Transverse colon (tissue), 4 donors: ENCODE data around the gene GLMN. TPM values are rescaled to one million over a fixed set of nuclear protein-coding genes. Genes with fewer than 3 reads are reported as not detected.
"Not testable (repeated sequence)": the region's sequence is repeated elsewhere in the genome, so short reads cannot be mapped to it uniquely, and the experiment has no call there.

ENCODE experiments used
- DNase-seq: peaks from one replicate; pipeline ENCODE4 v3.0.0-alpha.2; 2019
- H3K27ac ChIP-seq, 4 donors: fragments of 200-600 bp; sonication (generic); 2 replicates each; pipeline ENCODE4 v1.5.1; 2016 to 2018; ENCODE audit warnings: inconsistent platforms in 4 of 4
- H3K27me3 ChIP-seq: fragments of 200-600 bp; sonication (generic); 2 replicates; pipeline ENCODE4 v1.5.1; 2017; ENCODE audit warnings: inconsistent platforms
- H3K36me3 ChIP-seq, 4 donors: fragments of 200-600 bp; sonication (generic); 2 replicates each; pipeline ENCODE4 v1.5.1; 2017 to 2019; ENCODE audit warnings: inconsistent platforms in 4 of 4
- H3K4me1 ChIP-seq, 4 donors: fragments of 200-600 bp; sonication (generic); 2 replicates each; pipeline ENCODE4 v1.5.1; 2017 to 2020; ENCODE audit warnings: inconsistent platforms in 4 of 4
- H3K4me3 ChIP-seq, 4 donors: fragments of 200-600 bp; sonication (generic); 1 replicate in 1 of 4; 2 replicates in 3 of 4; pipeline versions ENCODE4 v1.5.1 to v1.6.1; 2017 to 2019; ENCODE audit warnings: inconsistent platforms in 4 of 4
- H3K9me3 ChIP-seq, 2 donors: fragments of 200-600 bp; sonication (generic); 2 replicates each; pipeline ENCODE4 v1.5.1; 2017 to 2019; ENCODE audit warnings: inconsistent platforms in 2 of 2
- EP300 ChIP-seq: sonication (generic); formaldehyde crosslinking; IDR thresholded peaks from one replicate; pipeline ENCODE4 v1.6.1; 2017; ENCODE audit warnings: antibody characterized with exemption, low read depth
- POLR2A ChIP-seq: fragments of 450-650 bp; IDR thresholded peaks from one replicate; pipeline ENCODE4 v1.6.1; 2016; ENCODE audit warnings: antibody characterized with exemption, mild to moderate bottlenecking, moderate library complexity
- POLR2AphosphoS5 ChIP-seq, 3 donors: sonication (generic); formaldehyde crosslinking; IDR thresholded peaks; one replicate each; pipeline ENCODE4 v1.6.1; 2016; ENCODE audit warnings: antibody characterized with exemption in 3 of 3
- WGBS, 2 donors: methylation state at CpG; one replicate each; pipeline ENCODE4 v1.1.5; 2018; ENCODE audit warnings: low coverage in 1 of 2; 5-methylcytosine and 5-hydroxymethylcytosine counted together
- in situ Hi-C, 4 donors: fragments of 200-750 bp; cut with MboI; loops; one replicate each; pipeline versions ENCODE4 v1.15.0 to v1.15.1; 2017; ENCODE audit warnings: low sequenced_read_pairs in 3 of 4, low pct_ligation_motif_present in 1 of 4, low pct_unique_long_range_greater_than_20kb in 1 of 4
- intact Hi-C: fragments of 100-400 bp; cut with DNase I; formaldehyde crosslinking; loops from one replicate; pipeline ENCODE4 v1.15.1; 2023; ENCODE audit warnings: low total_unique reads
- total RNA-seq, 4 donors: library from RNA; depleted of rRNA; stranded (reverse); fragments of >200 nt; gene quantifications; one replicate each; pipeline ENCODE4 v1.1.0, GENCODE V29; 2016
- TF ChIP-seq, protein P1 (sequence below), 5 experiments: fragments of 200-600 bp in 3 of 5; fragments of 450-650 bp in 2 of 5; sonication (generic) in 3 of 5; IDR thresholded peaks; 1 replicate in 2 of 5; 2 replicates in 3 of 5; pipeline ENCODE4 v1.5.1; 2016 to 2017; ENCODE audit warnings: antibody characterized with exemption in 5 of 5, inconsistent platforms in 3 of 5, mild to moderate bottlenecking in 2 of 5, moderate library complexity in 1 of 5

Gene GLMN
- total RNA-seq, 4 donors from 2014 or later, result 2.4 to 8.7 (median 4.1) TPM

DNA sequence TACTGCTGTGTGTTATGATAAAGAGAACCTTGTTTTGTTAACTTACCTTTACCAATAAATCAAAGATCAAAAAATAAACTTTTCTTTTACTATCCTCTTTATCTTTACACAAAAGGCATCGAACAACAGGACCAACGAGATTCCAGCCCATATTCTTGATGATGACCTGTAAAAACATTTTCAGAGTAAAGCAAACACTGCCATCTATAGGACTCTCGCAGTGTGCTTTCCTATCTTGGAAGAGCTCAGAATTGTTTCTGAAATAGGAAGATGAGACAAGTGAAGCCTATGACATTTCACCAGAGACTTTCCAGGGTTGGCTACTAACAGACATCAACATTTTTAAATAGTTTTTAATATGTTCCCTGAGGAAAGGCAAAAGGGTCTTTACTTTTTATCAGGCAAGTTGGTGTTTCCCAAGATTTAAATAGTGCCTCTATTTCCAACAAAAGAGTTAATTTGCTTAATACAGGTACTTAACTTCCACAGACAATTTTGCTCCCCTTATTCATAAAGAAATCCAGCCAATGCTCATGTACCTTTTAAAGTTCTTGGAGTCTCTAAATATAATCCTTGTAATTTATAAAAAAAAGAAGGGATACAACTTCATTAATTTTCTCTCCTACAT lies 7.3 kb downstream of the GLMN start:
- H3K4me1 ChIP-seq, result no peaks in the 10 kb centered on the region
- no peaks in the 10 kb centered on the region for H3K27me3 ChIP-seq
- H3K27ac ChIP-seq, result no peak overlapping the region
- intact Hi-C loops (no loop called here), in situ Hi-C loops (loop anchor here in 2 of 4 donors (25.0 kb wide), 3 partner anchors 279 to 779 kb away; partner anchors contain the start of gene CDC7 (in 1 of the 2))
- 16 to 20% methylated on average over 3 of the region's 3 CpGs for whole genome bisulfite sequencing, 2 donors
- peaks cover 0 to 8% (median 0%) of the 10 kb centered on the region in 4 donors for H3K36me3 ChIP-seq
- DNase-seq, result no peak
- no peak overlapping the region for H3K4me3 ChIP-seq
- H3K9me3 ChIP-seq, result no peaks in the 10 kb centered on the region
- TF ChIP-seq, protein P1, sequence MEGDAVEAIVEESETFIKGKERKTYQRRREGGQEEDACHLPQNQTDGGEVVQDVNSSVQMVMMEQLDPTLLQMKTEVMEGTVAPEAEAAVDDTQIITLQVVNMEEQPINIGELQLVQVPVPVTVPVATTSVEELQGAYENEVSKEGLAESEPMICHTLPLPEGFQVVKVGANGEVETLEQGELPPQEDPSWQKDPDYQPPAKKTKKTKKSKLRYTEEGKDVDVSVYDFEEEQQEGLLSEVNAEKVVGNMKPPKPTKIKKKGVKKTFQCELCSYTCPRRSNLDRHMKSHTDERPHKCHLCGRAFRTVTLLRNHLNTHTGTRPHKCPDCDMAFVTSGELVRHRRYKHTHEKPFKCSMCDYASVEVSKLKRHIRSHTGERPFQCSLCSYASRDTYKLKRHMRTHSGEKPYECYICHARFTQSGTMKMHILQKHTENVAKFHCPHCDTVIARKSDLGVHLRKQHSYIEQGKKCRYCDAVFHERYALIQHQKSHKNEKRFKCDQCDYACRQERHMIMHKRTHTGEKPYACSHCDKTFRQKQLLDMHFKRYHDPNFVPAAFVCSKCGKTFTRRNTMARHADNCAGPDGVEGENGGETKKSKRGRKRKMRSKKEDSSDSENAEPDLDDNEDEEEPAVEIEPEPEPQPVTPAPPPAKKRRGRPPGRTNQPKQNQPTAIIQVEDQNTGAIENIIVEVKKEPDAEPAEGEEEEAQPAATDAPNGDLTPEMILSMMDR (IDR thresholded peaks at IDR 0.05), result peak; percentile 41 to 59 (median 54)
- no peak for TF ChIP-seq POLR2A
- no peak for TF ChIP-seq POLR2AphosphoS5 (IDR thresholded peaks at IDR 0.05)

DNA sequence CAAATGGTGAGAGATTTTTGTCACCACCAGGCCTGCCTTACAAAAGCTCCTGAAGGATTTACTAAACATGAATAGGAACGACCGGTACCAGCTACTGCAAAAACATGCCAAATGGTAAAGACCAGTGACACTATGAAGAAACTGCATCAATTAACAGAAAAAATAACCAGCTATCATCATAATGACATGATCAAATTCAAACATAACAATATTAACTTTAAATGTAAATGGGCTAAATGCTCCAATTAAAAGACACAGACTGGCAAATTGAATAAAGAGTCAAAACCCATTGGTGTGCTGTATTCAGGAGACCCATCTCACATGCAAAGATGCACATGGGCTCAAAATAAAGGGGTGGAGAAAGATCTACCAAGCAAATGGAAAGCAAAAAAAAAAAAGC lies 17.4 kb downstream of the GLMN start:
- H3K27ac ChIP-seq, H3K4me1 ChIP-seq, H3K9me3 ChIP-seq, H3K4me3 ChIP-seq, H3K27me3 ChIP-seq, H3K36me3 ChIP-seq, intact Hi-C loops, DNase-seq: not testable (repeated sequence)
- WGBS, 2 donors, result 98 to 100% methylated on average over 2 of the region's 2 CpGs
- in situ Hi-C loops, result loop anchor here in 2 of 4 donors (25.0 kb wide), 3 partner anchors 269 to 769 kb away; partner anchors contain the start of gene CDC7 (in 1 of the 2)

DNA sequence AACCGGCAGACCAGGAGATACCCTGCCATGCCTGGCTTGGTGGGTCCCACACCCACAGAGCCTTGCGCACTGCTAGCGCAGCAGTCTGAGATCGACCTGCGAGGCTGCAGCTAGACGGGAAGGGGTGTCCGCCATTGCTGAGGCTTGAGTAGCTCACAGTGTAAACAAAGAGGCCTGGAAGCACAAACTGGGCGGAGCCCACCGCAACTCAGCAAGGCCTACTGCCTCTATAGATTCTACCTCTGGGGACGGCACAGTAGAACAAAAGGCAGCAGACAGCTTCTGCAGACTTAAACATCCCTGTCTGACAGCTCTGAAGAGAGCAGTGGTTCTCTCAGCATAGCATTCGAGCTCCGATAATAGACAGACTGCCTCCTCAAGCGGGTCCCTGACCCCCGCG lies 19.0 kb downstream of the GLMN start:
- H3K9me3 ChIP-seq, DNase-seq: not testable (repeated sequence)
- 97% methylated on average over 15 of the region's 15 CpGs; no CpG with 5 or more reads in 1 of the 2 donors for WGBS, 2 donors

DNA sequence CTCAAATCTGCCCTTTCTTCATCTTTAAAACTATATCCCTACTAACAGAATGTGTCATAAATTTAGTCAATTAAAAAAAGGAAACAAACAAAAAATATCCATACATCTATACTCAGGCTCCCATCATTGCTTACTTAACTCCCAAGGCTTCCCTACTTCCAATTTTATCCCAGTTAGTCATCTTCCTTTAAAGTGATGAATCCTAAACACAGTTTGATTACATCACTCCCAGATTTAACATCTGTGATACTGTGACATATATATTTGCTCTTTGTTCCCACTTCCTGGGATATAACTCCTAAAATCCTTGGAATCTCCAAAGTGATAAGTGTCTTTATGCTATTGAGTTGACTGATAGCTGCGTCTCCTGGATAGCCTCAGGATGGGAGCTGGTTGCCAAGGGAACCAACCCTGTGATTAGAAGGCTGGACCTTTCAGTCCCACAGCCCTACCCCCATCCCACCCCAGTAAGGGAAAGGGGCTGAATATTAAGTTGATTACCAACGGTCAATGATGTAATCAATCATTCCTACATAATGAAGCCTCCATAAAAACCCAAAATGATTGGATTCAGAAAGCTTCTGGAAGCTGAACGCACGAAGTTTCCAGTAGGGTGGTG lies 21.6 kb downstream of the GLMN start:
- no peak for TF ChIP-seq POLR2A
- 96 to 100% methylated on average over 1 to 4 of the region's 4 CpGs for WGBS, 2 donors
- Histone ChIP-seq H3K4me1 (no peaks in the 10 kb centered on the region), H3K27ac (no peak overlapping the region), H3K27me3 (no peaks in the 10 kb centered on the region), H3K36me3 (peaks cover 0 to 14% (median 0%) of the 10 kb centered on the region in 4 donors), H3K9me3 (no peaks in the 10 kb centered on the region), H3K4me3 (no peak overlapping the region)
- no peak for DNase-seq
- in situ Hi-C loops, result loop anchor here in 2 of 4 donors (25.0 kb wide), 3 partner anchors 265 to 765 kb away; partner anchors contain the start of gene CDC7 (in 1 of the 2)
- intact Hi-C loops, result no loop called here

More for the DNA sequence above, 19.0 kb downstream of the GLMN start:
- H3K27ac ChIP-seq, H3K4me3 ChIP-seq, intact Hi-C loops, H3K4me1 ChIP-seq, H3K27me3 ChIP-seq: not testable (repeated sequence)
- peaks cover 0 to 14% (median 0%) of the 10 kb centered on the region in 4 donors for H3K36me3 ChIP-seq
- in situ Hi-C loops, result loop anchor here in 2 of 4 donors (25.0 kb wide), 3 partner anchors 267 to 767 kb away; partner anchors contain the start of gene CDC7 (in 1 of the 2)

DNA sequence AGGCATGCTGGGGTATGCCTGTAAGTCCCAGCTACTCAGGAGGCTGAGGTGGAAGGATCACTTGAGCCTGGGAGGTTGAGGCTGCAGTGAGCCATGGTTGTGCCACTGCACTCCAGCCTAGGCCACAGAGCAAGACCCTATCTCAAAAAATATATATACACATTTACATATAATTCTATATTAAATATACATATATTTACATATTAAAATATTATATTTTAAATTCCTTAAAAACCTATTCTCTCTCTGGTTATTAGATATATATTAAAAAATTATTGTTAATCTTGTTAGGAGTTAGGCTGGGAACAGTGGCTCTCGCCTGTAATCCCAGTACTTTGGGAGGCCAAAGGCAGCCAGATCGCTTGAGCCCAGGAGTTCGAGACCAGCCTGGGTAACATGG lies 22.7 kb downstream of the GLMN start:
- H3K4me1 ChIP-seq, result no peaks in the 10 kb centered on the region
- TF ChIP-seq, protein P1 (IDR thresholded peaks at IDR 0.05), result no peak
- TF ChIP-seq EP300, result no peak
- TF ChIP-seq POLR2AphosphoS5 (IDR thresholded peaks at IDR 0.05), result no peak
- TF ChIP-seq POLR2A, result no peak
- intact Hi-C loops (no loop called here), in situ Hi-C loops (loop anchor here in 2 of 4 donors (25.0 kb wide), 3 partner anchors 264 to 764 kb away; partner anchors contain the start of gene CDC7 (in 1 of the 2))
- no peak overlapping the region for H3K4me3 ChIP-seq
- DNase-seq, result no peak
- peaks cover 0 to 14% (median 0%) of the 10 kb centered on the region in 4 donors for H3K36me3 ChIP-seq
- WGBS, 2 donors, result 92 to 96% methylated on average over 3 of the region's 3 CpGs
- no peaks in the 10 kb centered on the region for H3K9me3 ChIP-seq
- H3K27me3 ChIP-seq, result no peaks in the 10 kb centered on the region
- no peak overlapping the region for H3K27ac ChIP-seq
